HEK293 (cell line): ENCODE measurements around the gene ZDHHC9.

Experiments used
- CTCF ChIA-PET: fragments of 350-600 bp; formaldehyde crosslinking; extraction: SDS; loops from one replicate; lab custom pipeline; 2021; ENCODE audit warnings: antibody characterized with exemption; lab: Yijun Ruan, JAX
- POLR2A ChIA-PET: fragments of 300-600 bp; formaldehyde crosslinking; extraction: SDS; loops from one replicate; lab custom pipeline; 2020; ENCODE audit warnings: antibody characterized with exemption, inconsistent platforms; lab: Yijun Ruan, JAX
- H3K27ac ChIP-seq: fragments of 200-500 bp; sonication (Bioruptor generic); 2 replicates; pipeline ENCODE4 v1.5.1; 2014; ENCODE audit warnings: low read depth, low read length, control low read depth, inconsistent platforms; ENCODE audit errors: extremely low read depth
- H3K36me3 ChIP-seq, 2 experiments: fragments of 200-500 bp in 1 of 2; sonication (Bioruptor generic) in 1 of 2; 1 replicate in 1 of 2; 2 replicates in 1 of 2; pipeline ENCODE4 v1.5.1; 2014 to 2017; ENCODE audit warnings: inconsistent platforms in 2 of 2, low read length in 2 of 2; ENCODE audit not compliant: control insufficient read depth in 2 of 2, insufficient read depth in 1 of 2
- H3K4me1 ChIP-seq: fragments of 200-500 bp; sonication (Bioruptor generic); 2 replicates; pipeline ENCODE4 v1.5.1; 2014; ENCODE audit warnings: mild to moderate bottlenecking, low read length, inconsistent platforms; ENCODE audit not compliant: control insufficient read depth, insufficient read depth
- H3K4me3 ChIP-seq: 2 replicates; pipeline ENCODE4 v1.5.1; 2011; ENCODE audit warnings: low read depth, mild to moderate bottlenecking, control low read depth, low read length, moderate library complexity
- H3K9me3 ChIP-seq: fragments of 200-500 bp; sonication (Bioruptor generic); 2 replicates; pipeline ENCODE4 v1.5.1; 2014; ENCODE audit warnings: low read depth, low read length, inconsistent platforms; ENCODE audit not compliant: control insufficient read depth, insufficient read depth
- BCL11A ChIP-seq: fragments of 450-650 bp; formaldehyde crosslinking; IDR thresholded peaks from 2 replicates; pipeline ENCODE4 v1.5.1; 2016; ENCODE audit warnings: low read depth, missing biosample characterization, missing genetic modification characterization
- EGR2 ChIP-seq: fragments of 450-650 bp; formaldehyde crosslinking; IDR thresholded peaks from 2 replicates; pipeline ENCODE4 v1.5.1; 2016; ENCODE audit warnings: low read depth, missing biosample characterization, missing genetic modification characterization
- KLF1 ChIP-seq: fragments of 450-650 bp; formaldehyde crosslinking; IDR thresholded peaks from 2 replicates; pipeline ENCODE4 v1.5.1; 2016; ENCODE audit warnings: missing biosample characterization, missing genetic modification characterization
- KLF10 ChIP-seq: fragments of 450-650 bp; IDR thresholded peaks from 2 replicates; pipeline ENCODE4 v1.5.1; 2018; ENCODE audit warnings: missing biosample characterization, mild to moderate bottlenecking, missing genetic modification characterization
- KLF16 ChIP-seq: fragments of 450-650 bp; formaldehyde crosslinking; IDR thresholded peaks from 2 replicates; pipeline ENCODE4 v1.5.1; 2017; ENCODE audit warnings: missing biosample characterization, missing genetic modification characterization
- KLF7 ChIP-seq: fragments of 450-650 bp; formaldehyde crosslinking; IDR thresholded peaks from 2 replicates; pipeline ENCODE4 v1.5.1; 2016; ENCODE audit warnings: missing biosample characterization, missing genetic modification characterization, borderline replicate concordance
- ZNF114 ChIP-seq: fragments of 450-650 bp; formaldehyde crosslinking; IDR thresholded peaks from 2 replicates; pipeline ENCODE4 v1.5.0; 2017; ENCODE audit warnings: missing biosample characterization, missing genetic modification characterization
- ZNF175 ChIP-seq: fragments of 450-650 bp; formaldehyde crosslinking; IDR thresholded peaks from 2 replicates; pipeline ENCODE4 v1.5.1; 2016; ENCODE audit warnings: missing biosample characterization, missing genetic modification characterization
- ZNF292 ChIP-seq: fragments of 450-650 bp; formaldehyde crosslinking; IDR thresholded peaks from 2 replicates; pipeline ENCODE4 v1.5.1; 2016; ENCODE audit warnings: low read depth, missing biosample characterization, missing genetic modification characterization, borderline replicate concordance
- ZNF311 ChIP-seq: fragments of 450-650 bp; formaldehyde crosslinking; IDR thresholded peaks from 2 replicates; pipeline ENCODE4 v1.5.1; 2017; ENCODE audit warnings: missing biosample characterization, missing genetic modification characterization, borderline replicate concordance
- ZNF354C ChIP-seq: fragments of 450-650 bp; formaldehyde crosslinking; IDR thresholded peaks from 2 replicates; pipeline ENCODE4 v1.5.1; 2016; ENCODE audit warnings: missing biosample characterization, missing genetic modification characterization, low read depth, borderline replicate concordance
- ZNF366 ChIP-seq: fragments of 450-650 bp; formaldehyde crosslinking; conservative IDR thresholded peaks from 2 replicates; pipeline ENCODE4 v1.5.1; 2016; ENCODE audit warnings: missing biosample characterization, missing genetic modification characterization
- ZNF473 ChIP-seq: fragments of 450-650 bp; formaldehyde crosslinking; IDR thresholded peaks from 2 replicates; pipeline ENCODE4 v1.5.1; 2017; ENCODE audit warnings: missing biosample characterization, missing genetic modification characterization
- ZNF623 ChIP-seq: fragments of 450-650 bp; formaldehyde crosslinking; IDR thresholded peaks from 2 replicates; pipeline ENCODE4 v1.5.1; 2016; ENCODE audit warnings: missing biosample characterization, missing genetic modification characterization
- ZNF660 ChIP-seq: fragments of 450-650 bp; IDR thresholded peaks from 2 replicates; pipeline ENCODE4 v1.5.1; 2018; ENCODE audit warnings: missing biosample characterization, mild to moderate bottlenecking, missing genetic modification characterization
- ZNF76 ChIP-seq: fragments of 450-650 bp; formaldehyde crosslinking; IDR thresholded peaks from 2 replicates; pipeline ENCODE4; 2016; ENCODE audit warnings: low read depth, missing biosample characterization, missing genetic modification characterization, borderline replicate concordance
- ZNF792 ChIP-seq: fragments of 450-650 bp; formaldehyde crosslinking; IDR thresholded peaks from 2 replicates; pipeline ENCODE4 v1.5.1; 2016; ENCODE audit warnings: missing biosample characterization, missing genetic modification characterization
- ZNF837 ChIP-seq: fragments of 450-650 bp; formaldehyde crosslinking; IDR thresholded peaks from 2 replicates; pipeline ENCODE4 v1.5.1; 2016; ENCODE audit warnings: missing biosample characterization, missing genetic modification characterization
- ZXDB ChIP-seq: fragments of 450-650 bp; formaldehyde crosslinking; IDR thresholded peaks from 2 replicates; pipeline ENCODE4 v1.5.1; 2016; ENCODE audit warnings: missing biosample characterization, missing genetic modification characterization
- TF ChIP-seq, protein P1 (sequence below): IDR thresholded peaks from 2 replicates; pipeline ENCODE4 v1.6.1; 2011; ENCODE audit warnings: mild to moderate bottlenecking, low read depth, low read length, borderline replicate concordance
- TF ChIP-seq, protein P2 (sequence below): fragments of 450-650 bp; formaldehyde crosslinking; IDR thresholded peaks from 2 replicates; pipeline ENCODE4 v1.5.1; 2016; ENCODE audit warnings: missing biosample characterization, missing genetic modification characterization
- TF ChIP-seq, protein P3 (sequence below): fragments of 450-650 bp; formaldehyde crosslinking; IDR thresholded peaks from 2 replicates; pipeline ENCODE4 v1.5.1; 2016; ENCODE audit warnings: missing biosample characterization, missing genetic modification characterization

The ZDHHC9 gene

DNA sequence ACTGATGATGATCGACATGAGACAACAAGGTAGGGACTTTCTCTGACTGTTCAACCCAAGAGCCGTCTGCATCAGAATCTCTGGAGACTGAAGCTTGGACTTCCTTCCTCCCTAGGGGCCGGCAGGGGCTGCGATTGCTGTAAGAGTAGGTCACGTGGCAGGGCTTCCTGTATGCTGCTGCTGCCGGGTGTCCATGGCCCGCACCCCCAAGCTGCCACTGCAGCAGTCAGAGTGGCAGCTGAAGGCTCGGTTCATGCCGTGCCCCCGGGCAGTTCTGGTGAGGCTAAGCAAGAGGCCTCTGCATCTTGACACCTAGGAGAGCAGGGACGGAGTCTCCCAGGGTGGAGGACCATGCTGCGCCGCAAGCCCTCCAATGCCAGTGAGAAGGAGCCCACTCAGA, 63.9 kb downstream of the ZDHHC9 start, which contains the start of gene SASH3:
TSS of gene SASH3 (plus strand) at position 203 of the 400 bp plus-strand sequence. CDS start at position 352, 149 bp downstream.
- Histone ChIP-seq H3K36me3 (no peaks in the 10 kb centered on the region), H3K9me3 (no peaks in the 10 kb centered on the region), H3K4me3 (no peak within 1 kb of the TSS), H3K27ac (no peak within 1 kb of the TSS), H3K4me1 (no peaks in the 10 kb centered on the region)
- POLR2A ChIA-PET: no interaction called here
- no peak for TF ChIP-seq BCL11A (tag by site-specific recombination)
- TF ChIP-seq ZNF792: no peak
- no peak for TF ChIP-seq KLF10 (tag by site-specific recombination)
- TF ChIP-seq KLF1 (tag by site-specific recombination): no peak
- no peak for TF ChIP-seq ZNF311 (tag by site-specific recombination)
- no peak for TF ChIP-seq ZNF76 (tag by site-specific recombination)
- no peak for TF ChIP-seq ZXDB
- no peak for TF ChIP-seq ZNF292 (tag by site-specific recombination)
- no peak for TF ChIP-seq ZNF837 (tag by site-specific recombination)
- TF ChIP-seq KLF16 (tag by site-specific recombination): no peak
- TF ChIP-seq EGR2 (tag by site-specific recombination): no peak
- TF ChIP-seq ZNF366 (tag by site-specific recombination): no peak
- CTCF ChIA-PET: no interaction called here

DNA sequence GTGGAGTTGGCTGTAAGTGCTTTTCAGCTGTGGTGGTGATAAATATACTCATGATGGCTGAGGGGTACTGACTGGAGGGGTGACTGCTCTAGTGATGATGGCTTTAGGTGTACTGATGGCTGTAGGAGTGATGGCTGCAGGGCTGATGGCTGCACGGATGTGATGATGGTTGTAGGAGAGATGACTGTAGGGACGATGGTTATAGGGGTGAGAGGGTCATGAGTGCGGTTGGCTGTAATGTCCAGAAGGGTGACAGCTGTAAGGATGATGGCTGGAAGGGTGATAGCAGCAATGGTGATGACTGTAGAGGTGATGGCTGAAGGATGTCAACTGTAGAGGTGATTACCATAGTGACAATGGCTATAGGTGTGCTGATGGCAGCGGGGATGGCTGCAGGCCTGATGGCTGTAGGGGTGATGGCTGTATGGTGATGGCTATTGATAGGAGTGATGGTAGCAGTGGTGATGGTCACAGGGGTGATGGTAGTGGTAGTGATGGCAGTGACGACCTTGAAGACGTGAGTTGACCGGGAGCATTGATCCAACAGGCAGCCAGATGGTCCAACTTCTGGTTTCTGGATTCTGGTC, 64.5 kb downstream of the ZDHHC9 start:
- no peaks in the 10 kb centered on the region for H3K4me1 ChIP-seq
- H3K27ac ChIP-seq: no peak overlapping the region
- CTCF ChIA-PET: interaction anchor here (0.6 kb wide), 1 partner anchor 35 kb away, joined by 3 read pairs; no protein-coding TSS in a partner anchor
- H3K36me3 ChIP-seq: no peaks in the 10 kb centered on the region
- TF ChIP-seq ZNF623 (tag by site-specific recombination) (no peak), ZNF175 (0 out of 2 replicates have a peak, but pooled peaks have one; percentile 64)
- no peak overlapping the region for H3K4me3 ChIP-seq
- H3K9me3 ChIP-seq: no peaks in the 10 kb centered on the region
- POLR2A ChIA-PET: no interaction called here

GRCh38 chrX:129777218-129778030, 66.3 kb downstream of the ZDHHC9 start:
- no peak overlapping the region for H3K27ac ChIP-seq
- POLR2A ChIA-PET: no interaction called here
- H3K4me3 ChIP-seq: no peak overlapping the region
- no peaks in the 10 kb centered on the region for H3K36me3 ChIP-seq
- H3K4me1 ChIP-seq: no peaks in the 10 kb centered on the region
- CTCF ChIA-PET: interaction anchor here (0.8 kb wide), 1 partner anchor 45 kb away, joined by 5 read pairs; no protein-coding TSS in a partner anchor
- no peak for TF ChIP-seq ZNF623 (tag by site-specific recombination)
- TF ChIP-seq ZNF114 (tag by site-specific recombination): no peak
- TF ChIP-seq ZNF354C (tag by site-specific recombination): no peak
- TF ChIP-seq ZNF473 (tag by site-specific recombination): no peak
- TF ChIP-seq, all 188 proteins: peak for 0
- H3K9me3 ChIP-seq: no peaks in the 10 kb centered on the region

DNA sequence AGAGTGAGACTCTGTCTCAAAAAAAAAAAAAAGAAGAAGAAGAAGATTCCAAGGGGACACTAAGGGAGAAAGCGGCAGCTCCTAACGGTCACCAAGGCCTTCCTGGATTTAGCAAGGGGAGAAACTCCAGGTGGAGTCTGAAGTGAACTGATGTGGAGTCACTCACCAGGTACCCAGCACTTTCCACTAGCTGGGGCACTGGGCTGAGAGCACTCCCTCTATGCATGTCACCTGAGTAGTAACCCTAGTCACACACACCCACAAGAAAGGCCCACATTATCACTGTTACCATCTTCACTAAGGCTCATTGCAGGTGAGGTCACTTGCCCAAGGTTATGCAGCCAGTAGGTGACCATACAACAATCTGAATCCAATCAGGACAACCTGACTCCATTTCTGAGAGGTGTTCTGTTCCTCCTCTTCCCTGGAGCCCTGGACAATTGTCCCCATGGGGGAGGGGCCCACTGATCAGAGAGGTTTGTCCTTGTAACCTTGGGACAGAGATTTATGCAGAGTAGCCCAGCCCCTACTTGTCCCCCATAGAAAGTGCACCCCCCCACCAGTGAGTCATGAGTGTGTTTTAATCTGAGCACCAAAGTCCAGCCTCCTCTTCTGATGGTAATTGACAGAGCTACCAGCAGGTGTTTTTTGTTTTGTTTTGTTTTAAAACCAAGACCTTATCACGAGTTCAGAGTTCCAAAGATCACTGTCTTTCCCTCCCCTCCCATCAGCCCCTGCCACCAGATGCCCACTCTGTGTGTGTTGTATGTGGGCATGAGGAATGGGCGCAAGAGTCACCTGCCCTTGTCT, 69.8 kb downstream of the ZDHHC9 start:
- Histone ChIP-seq H3K27ac (no peak overlapping the region), H3K36me3 (no peaks in the 10 kb centered on the region), H3K9me3 (no peaks in the 10 kb centered on the region), H3K4me3 (no peak overlapping the region), H3K4me1 (no peaks in the 10 kb centered on the region)
- CTCF ChIA-PET: no interaction called here
- POLR2A ChIA-PET: no interaction called here
- TF ChIP-seq ZNF660 (tag by site-specific recombination) (no peak), KLF7 (tag by site-specific recombination) (no peak), KLF16 (tag by site-specific recombination) (no peak)
- TF ChIP-seq, protein P1, sequence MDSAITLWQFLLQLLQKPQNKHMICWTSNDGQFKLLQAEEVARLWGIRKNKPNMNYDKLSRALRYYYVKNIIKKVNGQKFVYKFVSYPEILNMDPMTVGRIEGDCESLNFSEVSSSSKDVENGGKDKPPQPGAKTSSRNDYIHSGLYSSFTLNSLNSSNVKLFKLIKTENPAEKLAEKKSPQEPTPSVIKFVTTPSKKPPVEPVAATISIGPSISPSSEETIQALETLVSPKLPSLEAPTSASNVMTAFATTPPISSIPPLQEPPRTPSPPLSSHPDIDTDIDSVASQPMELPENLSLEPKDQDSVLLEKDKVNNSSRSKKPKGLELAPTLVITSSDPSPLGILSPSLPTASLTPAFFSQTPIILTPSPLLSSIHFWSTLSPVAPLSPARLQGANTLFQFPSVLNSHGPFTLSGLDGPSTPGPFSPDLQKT: no peak
- TF ChIP-seq, protein P2, sequence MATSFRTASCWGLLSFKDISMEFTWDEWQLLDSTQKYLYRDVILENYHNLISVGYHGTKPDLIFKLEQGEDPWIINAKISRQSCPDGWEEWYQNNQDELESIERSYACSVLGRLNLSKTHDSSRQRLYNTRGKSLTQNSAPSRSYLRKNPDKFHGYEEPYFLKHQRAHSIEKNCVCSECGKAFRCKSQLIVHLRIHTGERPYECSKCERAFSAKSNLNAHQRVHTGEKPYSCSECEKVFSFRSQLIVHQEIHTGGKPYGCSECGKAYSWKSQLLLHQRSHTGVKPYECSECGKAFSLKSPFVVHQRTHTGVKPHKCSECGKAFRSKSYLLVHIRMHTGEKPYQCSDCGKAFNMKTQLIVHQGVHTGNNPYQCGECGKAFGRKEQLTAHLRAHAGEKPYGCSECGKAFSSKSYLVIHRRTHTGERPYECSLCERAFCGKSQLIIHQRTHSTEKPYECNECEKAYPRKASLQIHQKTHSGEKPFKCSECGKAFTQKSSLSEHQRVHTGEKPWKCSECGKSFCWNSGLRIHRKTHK (tag by site-specific recombination): no peak
- TF ChIP-seq, protein P3, sequence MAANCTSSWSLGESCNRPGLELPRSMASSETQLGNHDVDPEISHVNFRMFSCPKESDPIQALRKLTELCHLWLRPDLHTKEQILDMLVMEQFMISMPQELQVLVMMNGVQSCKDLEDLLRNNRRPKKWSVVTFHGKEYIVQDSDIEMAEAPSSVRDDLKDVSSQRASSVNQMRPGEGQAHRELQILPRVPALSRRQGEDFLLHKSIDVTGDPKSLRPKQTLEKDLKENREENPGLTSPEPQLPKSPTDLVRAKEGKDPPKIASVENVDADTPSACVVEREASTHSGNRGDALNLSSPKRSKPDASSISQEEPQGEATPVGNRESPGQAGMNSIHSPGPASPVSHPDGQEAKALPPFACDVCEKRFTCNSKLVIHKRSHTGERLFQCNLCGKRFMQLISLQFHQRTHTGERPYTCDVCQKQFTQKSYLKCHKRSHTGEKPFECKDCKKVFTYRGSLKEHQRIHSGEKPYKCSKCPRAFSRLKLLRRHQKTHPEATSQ (tag by site-specific recombination): no peak
